ENCODE measurements around the gene AFF3.

Gene AFF3

DNA sequence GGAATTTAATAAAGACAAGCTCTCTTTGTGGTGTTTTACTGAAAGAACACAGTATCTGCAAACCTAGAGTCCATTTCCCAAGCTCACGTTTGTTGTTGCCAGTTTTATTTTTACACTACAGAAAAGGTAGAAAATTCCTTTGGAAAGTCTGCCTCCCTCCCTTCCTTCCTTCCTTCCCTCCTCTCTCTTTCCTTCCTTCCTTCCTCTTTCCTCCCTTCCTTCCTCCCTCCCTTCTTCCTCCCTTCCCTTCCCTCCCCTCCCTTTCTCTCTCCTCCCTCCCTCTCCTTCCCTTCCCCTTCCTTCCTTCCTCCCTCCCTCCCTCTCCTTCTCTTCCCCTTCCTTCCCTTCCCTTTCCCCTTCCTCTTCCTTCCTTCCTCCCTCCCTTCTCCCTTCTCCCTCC, 516.2 kb downstream of the AFF3 start:
- DNase-seq (ENCODE audit: low spot score) (no peak), ATAC-seq (ENCODE audit: low read depth) (no peak)
- H3K27me3 ChIP-seq (ENCODE audit: insufficient read depth, poor library complexity, severe bottlenecking) = no peaks in the 10 kb centered on the region
- TF ChIP-seq, protein P1, sequence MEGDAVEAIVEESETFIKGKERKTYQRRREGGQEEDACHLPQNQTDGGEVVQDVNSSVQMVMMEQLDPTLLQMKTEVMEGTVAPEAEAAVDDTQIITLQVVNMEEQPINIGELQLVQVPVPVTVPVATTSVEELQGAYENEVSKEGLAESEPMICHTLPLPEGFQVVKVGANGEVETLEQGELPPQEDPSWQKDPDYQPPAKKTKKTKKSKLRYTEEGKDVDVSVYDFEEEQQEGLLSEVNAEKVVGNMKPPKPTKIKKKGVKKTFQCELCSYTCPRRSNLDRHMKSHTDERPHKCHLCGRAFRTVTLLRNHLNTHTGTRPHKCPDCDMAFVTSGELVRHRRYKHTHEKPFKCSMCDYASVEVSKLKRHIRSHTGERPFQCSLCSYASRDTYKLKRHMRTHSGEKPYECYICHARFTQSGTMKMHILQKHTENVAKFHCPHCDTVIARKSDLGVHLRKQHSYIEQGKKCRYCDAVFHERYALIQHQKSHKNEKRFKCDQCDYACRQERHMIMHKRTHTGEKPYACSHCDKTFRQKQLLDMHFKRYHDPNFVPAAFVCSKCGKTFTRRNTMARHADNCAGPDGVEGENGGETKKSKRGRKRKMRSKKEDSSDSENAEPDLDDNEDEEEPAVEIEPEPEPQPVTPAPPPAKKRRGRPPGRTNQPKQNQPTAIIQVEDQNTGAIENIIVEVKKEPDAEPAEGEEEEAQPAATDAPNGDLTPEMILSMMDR (IDR thresholded peaks at IDR 0.05; ENCODE audit: poor library complexity, severe bottlenecking) = no peak
- H3K27ac ChIP-seq (ENCODE audit: poor library complexity, severe bottlenecking) = no peak overlapping the region
- H3K36me3 ChIP-seq (ENCODE audit: low read depth) = no peaks in the 10 kb centered on the region
- H3K4me3 ChIP-seq (ENCODE audit: severe bottlenecking) = no peak overlapping the region
- no peaks in the 10 kb centered on the region for H3K9me3 ChIP-seq (ENCODE audit: severe bottlenecking)
- no peaks in the 10 kb centered on the region for H3K4me1 ChIP-seq (ENCODE audit: insufficient read depth, poor library complexity, severe bottlenecking)

GRCh38 chr2:99624677-99625076, 517.7 kb downstream of the AFF3 start:
- Histone ChIP-seq H3K4me3 (ENCODE audit: severe bottlenecking) (no peak overlapping the region), H3K27ac (ENCODE audit: poor library complexity, severe bottlenecking) (no peak overlapping the region), H3K36me3 (ENCODE audit: low read depth) (no peaks in the 10 kb centered on the region), H3K27me3 (ENCODE audit: insufficient read depth, poor library complexity, severe bottlenecking) (no peaks in the 10 kb centered on the region), H3K4me1 (ENCODE audit: insufficient read depth, poor library complexity, severe bottlenecking) (no peaks in the 10 kb centered on the region), H3K9me3 (ENCODE audit: severe bottlenecking) (no peaks in the 10 kb centered on the region)
- ATAC-seq (ENCODE audit: low read depth) = no peak
- TF ChIP-seq, protein P1 (IDR thresholded peaks at IDR 0.05; ENCODE audit: poor library complexity, severe bottlenecking) = no peak
- DNase-seq (ENCODE audit: low spot score) = no peak

GRCh38 chr2:99623613-99624012, 518.8 kb downstream of the AFF3 start:
- DNase-seq (ENCODE audit: low spot score) (no peak), ATAC-seq (ENCODE audit: low read depth) (no peak)
- TF ChIP-seq, protein P1 (IDR thresholded peaks at IDR 0.05; ENCODE audit: poor library complexity, severe bottlenecking) = no peak
- no peak overlapping the region for H3K27ac ChIP-seq (ENCODE audit: poor library complexity, severe bottlenecking)
- no peak overlapping the region for H3K4me3 ChIP-seq (ENCODE audit: severe bottlenecking)
- H3K27me3 ChIP-seq (ENCODE audit: insufficient read depth, poor library complexity, severe bottlenecking) = no peaks in the 10 kb centered on the region
- no peaks in the 10 kb centered on the region for H3K4me1 ChIP-seq (ENCODE audit: insufficient read depth, poor library complexity, severe bottlenecking)
- no peaks in the 10 kb centered on the region for H3K36me3 ChIP-seq (ENCODE audit: low read depth)
- no peaks in the 10 kb centered on the region for H3K9me3 ChIP-seq (ENCODE audit: severe bottlenecking)

DNA sequence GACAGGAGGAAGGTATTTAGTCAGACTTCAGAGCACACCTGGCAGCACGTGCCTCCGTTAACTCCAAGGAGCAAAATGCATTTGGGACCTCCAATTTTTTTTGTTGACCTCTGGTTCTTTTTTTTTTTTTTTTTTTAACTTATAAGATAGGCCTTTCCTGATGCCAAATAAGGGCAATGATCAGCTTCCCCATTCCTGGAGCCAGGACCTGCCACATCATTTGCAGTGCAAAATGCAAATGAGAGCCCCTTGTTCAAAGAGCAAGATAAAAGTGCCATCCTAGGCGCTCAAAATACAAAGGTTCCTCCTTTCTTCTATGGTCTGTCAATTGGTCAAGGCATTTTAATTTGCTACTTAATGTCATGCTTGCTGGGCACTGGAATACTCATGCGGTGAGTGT, 519.4 kb downstream of the AFF3 start:
- no peaks in the 10 kb centered on the region for H3K4me1 ChIP-seq (ENCODE audit: insufficient read depth, poor library complexity, severe bottlenecking)
- no peak for DNase-seq (ENCODE audit: low spot score)
- no peaks in the 10 kb centered on the region for H3K36me3 ChIP-seq (ENCODE audit: low read depth)
- no peak overlapping the region for H3K27ac ChIP-seq (ENCODE audit: poor library complexity, severe bottlenecking)
- H3K27me3 ChIP-seq (ENCODE audit: insufficient read depth, poor library complexity, severe bottlenecking) = no peaks in the 10 kb centered on the region
- TF ChIP-seq, protein P1 (IDR thresholded peaks at IDR 0.05; ENCODE audit: poor library complexity, severe bottlenecking) = no peak
- no peaks in the 10 kb centered on the region for H3K9me3 ChIP-seq (ENCODE audit: severe bottlenecking)
- H3K4me3 ChIP-seq (ENCODE audit: severe bottlenecking) = no peak overlapping the region
- ATAC-seq (ENCODE audit: low read depth) = no peak

- H3K27ac ChIP-seq (ENCODE audit: poor library complexity, severe bottlenecking) = no peak overlapping the region
- no peak for DNase-seq (ENCODE audit: low spot score)
- no peak for ATAC-seq (ENCODE audit: low read depth)
These were observed 519.9 kb downstream of the AFF3 start for GRCh38 chr2:99622534-99622933.

More at GRCh38 chr2:99622534-99622933, 519.9 kb downstream of the AFF3 start:
- no peak overlapping the region for H3K4me3 ChIP-seq (ENCODE audit: severe bottlenecking)
- H3K9me3 ChIP-seq (ENCODE audit: severe bottlenecking) = no peaks in the 10 kb centered on the region
- no peaks in the 10 kb centered on the region for H3K36me3 ChIP-seq (ENCODE audit: low read depth)
- H3K27me3 ChIP-seq (ENCODE audit: insufficient read depth, poor library complexity, severe bottlenecking) = no peaks in the 10 kb centered on the region
- H3K4me1 ChIP-seq (ENCODE audit: insufficient read depth, poor library complexity, severe bottlenecking) = no peaks in the 10 kb centered on the region
- TF ChIP-seq, protein P1 (IDR thresholded peaks at IDR 0.05; ENCODE audit: poor library complexity, severe bottlenecking) = no peak

Measured in RWPE2 (cell line).